HepG2 (cell line): Measurements from ENCODE around the gene GPR39. TPM values are rescaled to one million over a fixed set of nuclear protein-coding genes. Genes with fewer than 3 reads are reported as not detected.
A peak's percentile ranks its signal among the peaks of the same experiment; 100 is the strongest.

Source experiments
- BHLHE40 ChIP-seq: IDR thresholded peaks from 2 replicates; pipeline ENCODE4 v1.6.1; 2011; ENCODE audit warnings: low read length, improper control_type of control experiment
- EHMT2 ChIP-seq: fragments of 200-600 bp; sonication (generic); IDR thresholded peaks from 2 replicates; pipeline ENCODE4 v1.7.0; 2017; ENCODE audit warnings: antibody characterized with exemption, low read depth, low read length, borderline replicate concordance
- EP300 ChIP-seq, 3 experiments: sonication (generic) in 1 of 3; formaldehyde crosslinking in 1 of 3; IDR thresholded peaks; 2 replicates each; pipeline versions ENCODE4 v1.5.1 to v1.6.1; 2011 to 2020; ENCODE audit warnings: low read depth in 2 of 3, low read length in 2 of 3, borderline replicate concordance in 1 of 3, improper control_type of control experiment in 1 of 3, mild to moderate bottlenecking in 1 of 3, missing genetic modification reagents in 1 of 3, moderate library complexity in 1 of 3
- HNF4G ChIP-seq, 2 experiments: sonication (generic) in 1 of 2; formaldehyde crosslinking in 1 of 2; IDR thresholded peaks; 2 replicates each; pipeline versions ENCODE4 v1.4.0 to v1.6.1; 2011 to 2020; ENCODE audit warnings: borderline replicate concordance in 2 of 2, low read depth in 2 of 2, mild to moderate bottlenecking in 2 of 2, low read length in 1 of 2, missing genetic modification reagents in 1 of 2, moderate library complexity in 1 of 2
- MXD4 ChIP-seq: IDR thresholded peaks from 2 replicates; pipeline ENCODE4 v1.6.1; 2016; ENCODE audit warnings: mild to moderate bottlenecking, missing biosample characterization, missing genetic modification reagents
- SOX13 ChIP-seq, 3 experiments: fragments of 450-650 bp in 1 of 3; sonication (generic) in 1 of 3; formaldehyde crosslinking in 1 of 3; IDR thresholded peaks in 2 of 3; conservative IDR thresholded peaks in 1 of 3; 2 replicates each; pipeline versions ENCODE4 v1.5.0 to v1.6.1; 2016 to 2020; ENCODE audit warnings: antibody characterized with exemption in 1 of 3, mild to moderate bottlenecking in 1 of 3, missing compliant biosample characterization in 1 of 3, missing genetic modification reagents in 1 of 3, moderate library complexity in 1 of 3
- SP5 ChIP-seq: IDR thresholded peaks from 2 replicates; pipeline ENCODE4 v1.6.1; 2016; ENCODE audit warnings: low read depth, borderline replicate concordance
- ZNF264 ChIP-seq: sonication (generic); formaldehyde crosslinking; IDR thresholded peaks from 2 replicates; pipeline ENCODE4 v1.4.0; 2020; ENCODE audit warnings: missing genetic modification reagents
- ZNF337 ChIP-seq: sonication (generic); formaldehyde crosslinking; IDR thresholded peaks from 2 replicates; pipeline ENCODE4 v1.5.1; 2020; ENCODE audit warnings: missing genetic modification reagents, low read depth, mild to moderate bottlenecking, borderline replicate concordance
- ZNF350 ChIP-seq: sonication (generic); formaldehyde crosslinking; IDR thresholded peaks from 2 replicates; pipeline ENCODE4 v1.4.0; 2020; ENCODE audit warnings: mild to moderate bottlenecking, low read depth, missing genetic modification reagents, borderline replicate concordance
- ZNF430 ChIP-seq: sonication (generic); formaldehyde crosslinking; IDR thresholded peaks from 2 replicates; pipeline ENCODE4 v1.9.0; 2021; ENCODE audit warnings: mild to moderate bottlenecking, missing genetic modification reagents
- ZNF598 ChIP-seq: sonication (generic); formaldehyde crosslinking; IDR thresholded peaks from 2 replicates; pipeline ENCODE4 v1.5.1; 2020; ENCODE audit warnings: mild to moderate bottlenecking, missing genetic modification reagents, borderline replicate concordance
- ZNF678 ChIP-seq: sonication (generic); formaldehyde crosslinking; IDR thresholded peaks from 2 replicates; pipeline ENCODE4 v1.4.0; 2020; ENCODE audit warnings: mild to moderate bottlenecking, missing genetic modification reagents
- ZNF780A ChIP-seq: sonication (generic); formaldehyde crosslinking; IDR thresholded peaks from 2 replicates; pipeline ENCODE4 v1.8.0; 2022; ENCODE audit warnings: mild to moderate bottlenecking, missing genetic modification reagents, moderate library complexity
- polyA plus RNA-seq, 8 experiments: library from polyadenylated mRNA; depleted of rRNA in 3 of 8; stranded (reverse) in 7 of 8; unstranded in 1 of 8; fragments of >200 nt; fragmentation: Illumina TruSeq in 4 of 8; extraction: Trizol in 4 of 8; gene quantifications; 2 replicates each; pipeline versions ENCODE4 v1.2.1 to v1.2.3, GENCODE V29; 2011 to 2016; ENCODE audit warnings: low read depth in 4 of 8, missing spikeins in 1 of 8, mixed read lengths in 1 of 8; ENCODE audit not compliant: insufficient read depth in 1 of 8
- total RNA-seq, 5 experiments: library from RNA; depleted of rRNA; stranded (reverse); fragments of >200 nt; fragmentation: Illumina TruSeq; extraction: Trizol; gene quantifications; 2 replicates each; pipeline ENCODE4 v1.2.3, GENCODE V29; 2016; ENCODE audit warnings: low read depth in 1 of 5
- TF ChIP-seq, protein P1 (sequence below), 2 experiments: sonication (generic) in 1 of 2; formaldehyde crosslinking in 1 of 2; IDR thresholded peaks; 2 replicates each; pipeline versions ENCODE4 v1.4.0 to v1.6.1; 2016 to 2020; ENCODE audit warnings: borderline replicate concordance in 1 of 2, low read depth in 1 of 2, mild to moderate bottlenecking in 1 of 2, missing genetic modification reagents in 1 of 2
- TF ChIP-seq, protein P2 (sequence below): IDR thresholded peaks from 2 replicates; pipeline ENCODE4 v1.6.1; 2016; ENCODE audit warnings: missing genetic modification reagents, missing compliant biosample characterization
- TF ChIP-seq, protein P3 (sequence below): IDR thresholded peaks from 2 replicates; pipeline ENCODE4 v1.6.1; 2016

GPR39 gene
- total and polyA plus RNA-seq, 2 of the 13 experiments (the other 11 are each of a cell fraction or from before 2014, with no cell fraction given): 0.16 to 0.62 TPM

DNA sequence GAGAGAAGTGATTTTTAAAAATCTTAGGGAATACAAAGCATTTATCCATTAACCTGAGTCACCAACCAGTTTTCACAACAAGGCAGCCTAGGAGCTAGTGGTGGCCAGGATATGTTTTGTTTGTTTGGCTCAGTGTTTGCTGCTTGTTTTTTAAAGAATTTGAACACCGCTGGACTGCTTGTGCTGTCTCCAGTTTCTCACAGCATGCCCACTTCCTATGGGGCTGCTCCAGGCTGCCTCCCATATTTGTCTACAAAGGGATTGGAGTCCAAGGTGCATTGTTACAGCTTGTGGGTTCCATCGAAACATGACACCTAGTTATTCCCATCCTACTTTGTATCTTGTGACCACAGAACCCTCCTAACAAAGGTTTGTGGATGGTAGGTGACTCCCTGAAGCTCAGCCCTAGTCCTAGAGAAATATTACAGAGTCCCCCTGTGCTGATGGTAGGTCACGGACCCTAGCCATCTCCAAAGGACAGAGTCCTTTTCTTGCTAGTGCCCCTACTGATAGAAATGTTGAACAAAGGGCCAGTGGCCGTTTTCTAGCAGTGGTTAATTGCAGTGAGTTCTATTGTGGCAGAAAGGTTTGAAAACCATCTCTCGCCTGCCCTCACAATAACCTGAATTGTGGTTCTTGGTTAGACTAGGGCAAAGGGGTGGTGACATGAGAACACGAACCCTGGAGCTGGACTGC is 23.2 kb downstream of the GPR39 start (continued):
- TF ChIP-seq, protein P1, sequence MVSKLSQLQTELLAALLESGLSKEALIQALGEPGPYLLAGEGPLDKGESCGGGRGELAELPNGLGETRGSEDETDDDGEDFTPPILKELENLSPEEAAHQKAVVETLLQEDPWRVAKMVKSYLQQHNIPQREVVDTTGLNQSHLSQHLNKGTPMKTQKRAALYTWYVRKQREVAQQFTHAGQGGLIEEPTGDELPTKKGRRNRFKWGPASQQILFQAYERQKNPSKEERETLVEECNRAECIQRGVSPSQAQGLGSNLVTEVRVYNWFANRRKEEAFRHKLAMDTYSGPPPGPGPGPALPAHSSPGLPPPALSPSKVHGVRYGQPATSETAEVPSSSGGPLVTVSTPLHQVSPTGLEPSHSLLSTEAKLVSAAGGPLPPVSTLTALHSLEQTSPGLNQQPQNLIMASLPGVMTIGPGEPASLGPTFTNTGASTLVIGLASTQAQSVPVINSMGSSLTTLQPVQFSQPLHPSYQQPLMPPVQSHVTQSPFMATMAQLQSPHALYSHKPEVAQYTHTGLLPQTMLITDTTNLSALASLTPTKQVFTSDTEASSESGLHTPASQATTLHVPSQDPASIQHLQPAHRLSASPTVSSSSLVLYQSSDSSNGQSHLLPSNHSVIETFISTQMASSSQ (IDR thresholded peaks at IDR 0.05; ENCODE audit: low read depth): 0 out of 2 replicates have a peak, but pooled peaks have one; percentile 32
- TF ChIP-seq, protein P1 (CRISPR knock-in tag; IDR thresholded peaks at IDR 0.05; ENCODE audit: borderline replicate concordance): no peak
- TF ChIP-seq ZNF264: 0 out of 2 replicates have a peak, but pooled peaks have one; percentile 39
- TF ChIP-seq ZNF337: no peak
- TF ChIP-seq, protein P2, sequence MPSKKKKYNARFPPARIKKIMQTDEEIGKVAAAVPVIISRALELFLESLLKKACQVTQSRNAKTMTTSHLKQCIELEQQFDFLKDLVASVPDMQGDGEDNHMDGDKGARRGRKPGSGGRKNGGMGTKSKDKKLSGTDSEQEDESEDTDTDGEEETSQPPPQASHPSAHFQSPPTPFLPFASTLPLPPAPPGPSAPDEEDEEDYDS (CRISPR knock-in tag): 0 out of 2 replicates have a peak, but pooled peaks have one; percentile 33
- TF ChIP-seq MXD4 (CRISPR knock-in tag): no peak
- 0 out of 2 replicates have a peak, but pooled peaks have one; percentile 37 for TF ChIP-seq ZNF430
- peak; percentile 58; the same call in 1 of the 2 replicates for TF ChIP-seq ZNF350 (CRISPR knock-in tag)
- no peak for TF ChIP-seq SP5
- TF ChIP-seq ZNF598 (CRISPR knock-in tag): 0 out of 2 replicates have a peak, but pooled peaks have one; percentile 32
- TF ChIP-seq EHMT2: peak; percentile 67; the same call in 1 of the 2 replicates
- peak; percentile 61 for TF ChIP-seq HNF4G (IDR thresholded peaks at IDR 0.05; ENCODE audit: borderline replicate concordance, low read depth, low read length)
- TF ChIP-seq HNF4G (CRISPR knock-in tag; IDR thresholded peaks at IDR 0.05; ENCODE audit: borderline replicate concordance, low read depth): no peak
- peak; percentile 60; the same call in 1 of the 2 replicates for TF ChIP-seq SOX13 (IDR thresholded peaks at IDR 0.05)
- peak in 1 of 2 experiments; percentile 83; a peak in 2 of 4 replicates for TF ChIP-seq SOX13 (CRISPR knock-in tag; conservative IDR thresholded peaks at IDR 0.05 in 1 of 2, IDR thresholded peaks at IDR 0.05 in 1 of 2)
- peak in 1 of 2 experiments; percentile 52; a peak in 1 of 4 replicates for TF ChIP-seq EP300 (IDR thresholded peaks at IDR 0.05; ENCODE audit: low read depth in 2 of 2, low read length in 2 of 2)
- peak; percentile 54; the same call in 1 of the 2 replicates for TF ChIP-seq EP300 (CRISPR knock-in tag; IDR thresholded peaks at IDR 0.05; ENCODE audit: borderline replicate concordance)
- TF ChIP-seq BHLHE40: peak; percentile 24; the same call in 1 of the 2 replicates
- TF ChIP-seq ZNF780A: no peak
- TF ChIP-seq ZNF678 (CRISPR knock-in tag): no peak
- TF ChIP-seq, protein P3, sequence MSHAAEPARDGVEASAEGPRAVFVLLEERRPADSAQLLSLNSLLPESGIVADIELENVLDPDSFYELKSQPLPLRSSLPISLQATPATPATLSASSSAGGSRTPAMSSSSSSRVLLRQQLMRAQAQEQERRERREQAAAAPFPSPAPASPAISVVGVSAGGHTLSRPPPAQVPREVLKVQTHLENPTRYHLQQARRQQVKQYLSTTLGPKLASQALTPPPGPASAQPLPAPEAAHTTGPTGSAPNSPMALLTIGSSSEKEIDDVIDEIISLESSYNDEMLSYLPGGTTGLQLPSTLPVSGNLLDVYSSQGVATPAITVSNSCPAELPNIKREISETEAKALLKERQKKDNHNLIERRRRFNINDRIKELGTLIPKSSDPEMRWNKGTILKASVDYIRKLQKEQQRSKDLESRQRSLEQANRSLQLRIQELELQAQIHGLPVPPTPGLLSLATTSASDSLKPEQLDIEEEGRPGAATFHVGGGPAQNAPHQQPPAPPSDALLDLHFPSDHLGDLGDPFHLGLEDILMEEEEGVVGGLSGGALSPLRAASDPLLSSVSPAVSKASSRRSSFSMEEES (CRISPR knock-in tag): peak; percentile 76
